NCI-H146 (cell line): ENCODE data around the gene ACSS3.
"Not testable (repeated sequence)": the region's sequence is repeated elsewhere in the genome, so short reads cannot be mapped to it uniquely, and the experiment has no call there.

ENCODE experiments used
- DNase-seq: peaks from one replicate; lab custom pipeline; 2025; lab: John Stamatoyannopoulos, UW

The ACSS3 gene

DNA sequence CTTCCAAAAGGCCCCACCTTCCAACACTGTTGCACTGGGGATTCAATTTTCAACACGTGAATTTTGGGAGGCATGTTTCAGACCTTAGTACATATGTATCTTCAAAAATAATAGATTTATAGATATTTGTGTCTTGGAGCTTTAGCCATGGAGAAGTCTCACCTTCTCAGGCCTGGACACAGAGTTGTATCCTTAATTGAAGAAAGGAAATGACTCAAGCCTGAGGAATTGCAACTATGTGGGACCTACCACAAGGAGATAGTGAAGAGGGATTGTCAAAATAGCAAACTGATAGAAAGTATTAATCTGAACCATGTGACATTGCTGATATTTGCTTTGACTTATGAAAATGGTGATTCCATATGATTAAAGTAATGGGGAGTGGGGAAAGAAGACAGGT, 89.8 kb downstream of the ACSS3 start:
- no peak for DNase-seq

- DNase-seq = no peak
Observed at GRCh38 chr12:81168445-81168844, 90.6 kb downstream of the ACSS3 start.

GRCh38 chr12:81170072-81170471, 92.2 kb downstream of the ACSS3 start:
- no peak for DNase-seq

- no peak for DNase-seq
Observed at GRCh38 chr12:81172851-81173250, 95.0 kb downstream of the ACSS3 start.

DNA sequence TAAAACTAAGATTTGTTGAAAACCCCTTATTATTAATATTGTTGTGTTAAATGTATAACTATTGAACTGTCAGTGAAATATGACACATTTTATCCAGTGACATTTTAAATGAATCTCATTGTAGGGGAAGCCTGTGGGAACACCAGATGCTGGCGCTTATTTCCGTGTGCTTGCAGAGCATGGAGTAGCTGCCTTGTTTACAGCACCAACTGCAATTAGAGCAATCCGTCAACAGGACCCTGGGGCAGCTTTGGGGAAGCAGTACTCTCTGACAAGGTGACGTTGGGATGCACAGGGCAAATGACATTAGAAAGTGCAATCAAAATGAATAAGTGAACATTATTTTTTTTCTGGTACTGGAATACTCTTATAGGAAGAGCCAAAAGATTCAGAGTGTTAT, 96.8 kb downstream of the ACSS3 start:
- no peak for DNase-seq

DNA sequence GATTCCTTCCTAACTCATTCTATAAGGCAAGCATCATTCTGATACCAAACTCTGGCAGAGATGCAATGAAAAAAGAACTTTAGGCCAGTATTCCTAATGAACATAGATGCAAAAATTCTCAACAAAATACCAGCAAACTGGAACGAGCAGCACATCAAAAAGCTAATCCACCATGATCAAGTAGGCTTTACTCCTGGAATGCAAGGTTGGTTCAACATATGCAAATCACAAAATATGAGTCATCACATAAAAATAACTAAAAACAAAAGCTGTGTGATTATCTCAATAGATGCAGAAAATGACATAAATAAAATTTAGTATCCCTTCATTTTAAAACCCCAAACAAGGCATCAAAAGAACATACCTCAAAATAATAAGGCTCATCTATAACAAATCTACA, 98.9 kb downstream of the ACSS3 start:
- DNase-seq = no peak

- no peak for DNase-seq
Observed at GRCh38 chr12:81181691-81182090, 103.8 kb downstream of the ACSS3 start.

DNA sequence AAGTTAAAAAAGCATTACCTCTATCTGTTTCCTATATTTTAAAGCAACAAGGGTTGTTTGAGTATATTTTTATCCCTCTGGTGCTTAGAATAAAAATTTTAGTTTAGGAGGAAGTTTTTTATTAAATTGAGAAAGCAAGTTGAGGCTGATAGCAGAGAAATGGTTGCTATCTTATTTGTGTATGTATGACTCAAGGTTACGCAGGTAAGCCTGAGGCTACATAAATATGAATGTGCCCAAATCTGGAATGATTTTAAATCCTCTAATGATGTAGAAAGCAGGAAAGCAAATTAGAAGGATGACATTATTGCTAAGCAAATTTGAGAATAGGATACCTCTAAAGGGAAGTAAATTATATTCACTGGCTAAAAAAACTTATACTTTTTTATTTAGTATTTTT, 109.8 kb downstream of the ACSS3 start:
- DNase-seq = no peak

DNA sequence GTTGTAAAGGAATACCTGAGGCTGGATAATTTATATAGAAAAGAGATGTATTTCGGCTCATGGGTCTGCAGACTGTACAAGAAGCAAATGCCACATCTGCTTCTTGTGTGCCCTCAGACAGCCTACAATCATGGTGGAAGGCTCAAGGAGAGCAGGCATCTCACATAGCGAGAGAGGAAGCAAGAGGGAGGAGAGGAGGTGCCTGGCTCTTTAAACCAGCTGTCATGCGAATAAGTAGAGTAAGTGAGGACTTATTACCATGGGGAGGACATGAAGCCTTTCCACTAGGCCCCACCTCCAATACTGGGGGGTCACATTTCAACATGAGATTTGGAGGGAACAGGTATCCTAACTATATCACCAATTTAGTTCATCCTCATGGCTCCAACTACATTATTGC, 118.7 kb downstream of the ACSS3 start:
- no peak for DNase-seq

- DNase-seq = not testable (repeated sequence)
Observed at GRCh38 chr12:81200561-81200960, 122.7 kb downstream of the ACSS3 start.

DNA sequence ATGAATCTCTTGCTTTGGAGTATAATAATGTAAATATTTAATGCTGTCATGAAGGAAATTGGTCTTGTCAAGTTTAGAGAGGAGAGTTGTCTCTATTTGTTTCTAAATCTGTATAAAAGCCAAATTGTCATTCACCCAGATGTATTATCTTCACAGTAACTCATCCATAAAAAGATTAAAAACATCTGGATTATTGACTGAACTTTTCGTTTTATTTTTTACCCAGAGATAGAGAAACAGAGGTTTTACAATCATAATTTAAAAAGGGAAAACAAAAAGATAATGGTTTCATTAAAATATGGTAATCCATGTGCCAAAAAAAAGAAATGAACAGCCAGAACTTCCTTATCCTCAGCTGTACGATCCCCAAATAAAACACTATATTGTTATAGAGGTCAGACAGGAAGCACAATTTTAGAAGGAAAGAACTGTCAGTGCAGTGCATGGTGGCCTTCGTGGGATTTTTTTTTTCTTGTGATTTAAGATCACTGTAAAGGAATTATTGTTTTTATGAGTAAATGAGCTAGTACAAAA, 125.9 kb downstream of the ACSS3 start:
- DNase-seq = no peak

DNA sequence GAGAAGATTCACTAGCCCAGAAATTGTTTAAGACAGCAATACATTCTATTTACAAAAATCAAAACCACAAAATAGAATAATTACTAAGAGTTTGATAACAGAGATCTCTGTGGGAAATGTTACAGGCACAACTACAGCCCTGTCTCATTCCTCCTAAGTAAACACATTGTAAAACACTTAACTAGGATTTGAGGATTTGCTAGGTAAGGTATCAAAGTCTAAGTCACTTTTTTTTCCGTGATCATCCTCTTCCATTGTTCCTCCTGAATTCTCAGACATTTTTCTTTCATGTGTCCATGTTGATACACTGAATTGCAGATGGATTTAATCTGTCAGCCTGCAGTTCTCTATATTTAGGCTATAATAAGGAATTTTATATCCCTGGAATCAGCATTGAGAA, 127.5 kb downstream of the ACSS3 start:
- DNase-seq = no peak

DNA sequence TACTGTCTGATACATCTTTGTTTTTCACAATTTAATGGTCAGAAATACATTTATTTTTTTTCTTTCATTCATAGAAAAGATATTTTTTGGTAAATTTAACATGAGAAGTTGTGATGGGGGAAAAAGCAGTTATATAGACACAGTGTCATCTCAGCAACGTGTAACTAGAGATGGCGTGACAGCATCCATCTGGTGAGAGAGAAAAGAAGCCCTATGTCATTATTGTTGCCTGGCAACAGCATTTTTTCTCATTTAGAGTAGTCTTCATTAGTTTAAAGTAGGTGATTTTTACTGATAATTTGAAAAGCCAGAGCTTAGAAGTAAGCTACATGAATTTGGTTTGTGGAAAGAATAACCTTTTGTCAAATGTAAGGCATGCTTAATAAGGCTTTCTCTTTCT, 128.6 kb downstream of the ACSS3 start:
- peak; percentile 90 for DNase-seq

GRCh38 chr12:81207173-81207572, 129.3 kb downstream of the ACSS3 start:
- DNase-seq = peak; percentile 27

DNA sequence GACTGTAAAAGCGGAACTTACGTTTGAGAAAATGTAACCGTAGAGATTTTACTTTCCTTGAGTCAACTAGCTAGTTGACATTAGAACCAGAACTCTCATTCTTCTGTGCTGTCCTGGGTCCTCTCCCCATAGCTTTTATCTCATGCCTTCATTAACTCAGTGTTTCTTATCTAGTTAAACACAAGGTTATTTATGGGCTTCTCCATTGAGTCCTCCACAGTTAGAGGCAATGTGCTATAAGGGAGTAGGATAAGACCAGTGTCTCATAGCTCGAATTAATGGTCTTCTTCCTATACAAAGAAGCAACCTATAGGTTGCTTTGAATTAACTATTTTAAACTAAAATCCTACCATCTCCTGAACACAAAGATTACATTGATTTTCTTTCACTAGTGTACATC, 129.8 kb downstream of the ACSS3 start:
- peak; percentile 55 for DNase-seq

- peak; percentile 76 for DNase-seq
Observed at GRCh38 chr12:81208187-81208911, 130.5 kb downstream of the ACSS3 start.

- peak; percentile 37 for DNase-seq
Observed at GRCh38 chr12:81209012-81209411, 131.1 kb downstream of the ACSS3 start.

GRCh38 chr12:81209772-81210225, 131.9 kb downstream of the ACSS3 start:
- DNase-seq = peak; percentile 91

DNA sequence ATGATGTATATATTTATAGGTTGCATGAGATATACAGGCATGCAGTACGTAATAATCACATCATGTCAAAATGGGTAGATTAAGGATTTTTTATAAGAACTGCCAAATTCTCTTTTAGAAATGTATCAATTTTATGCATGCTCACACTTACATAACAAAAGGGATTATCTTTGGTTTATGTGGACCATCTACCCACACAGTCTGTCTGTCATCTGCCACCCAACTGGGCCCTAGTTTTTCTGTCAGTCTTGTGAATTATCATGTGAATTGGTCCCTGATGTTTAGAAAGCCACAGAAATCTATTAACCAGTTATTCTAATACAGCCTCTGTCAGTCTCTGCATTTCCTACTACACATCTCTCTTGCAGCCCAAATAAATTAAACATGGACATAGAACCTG, 133.4 kb downstream of the ACSS3 start:
- DNase-seq = no peak

DNA sequence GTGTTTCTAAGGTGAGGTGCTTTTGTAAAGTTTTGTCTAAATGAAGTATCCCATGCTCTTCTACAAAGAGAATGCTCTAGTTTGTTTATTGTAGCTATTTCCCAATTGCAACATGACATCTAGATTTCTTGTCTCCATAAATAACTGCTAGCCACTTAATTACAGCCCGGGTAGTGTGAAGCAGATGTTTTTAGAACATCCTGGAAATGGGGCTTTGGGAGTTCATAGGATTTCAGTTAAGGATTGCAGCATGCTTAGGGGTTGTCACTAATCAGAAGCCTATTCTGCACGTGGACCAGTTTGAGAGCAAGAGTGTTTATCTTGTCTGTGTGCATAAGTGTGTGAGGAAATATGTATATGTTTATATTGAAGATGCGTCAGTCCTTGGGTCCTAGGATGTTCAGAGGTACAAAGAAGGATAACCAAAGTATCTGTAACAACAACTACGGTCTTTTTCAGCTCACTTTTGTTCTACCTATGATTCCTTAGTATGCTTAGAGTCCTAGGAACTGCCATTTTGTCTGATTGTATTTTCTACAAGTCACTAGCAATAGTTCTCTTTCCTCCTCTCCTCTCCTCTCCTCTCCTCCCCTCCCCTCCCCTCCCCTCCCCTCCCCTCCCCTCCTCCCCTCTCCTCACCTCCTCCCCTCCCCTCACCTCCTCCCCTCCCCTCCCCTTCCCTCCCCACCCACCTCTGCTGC, 135.3 kb downstream of the ACSS3 start:
- DNase-seq = no peak

DNA sequence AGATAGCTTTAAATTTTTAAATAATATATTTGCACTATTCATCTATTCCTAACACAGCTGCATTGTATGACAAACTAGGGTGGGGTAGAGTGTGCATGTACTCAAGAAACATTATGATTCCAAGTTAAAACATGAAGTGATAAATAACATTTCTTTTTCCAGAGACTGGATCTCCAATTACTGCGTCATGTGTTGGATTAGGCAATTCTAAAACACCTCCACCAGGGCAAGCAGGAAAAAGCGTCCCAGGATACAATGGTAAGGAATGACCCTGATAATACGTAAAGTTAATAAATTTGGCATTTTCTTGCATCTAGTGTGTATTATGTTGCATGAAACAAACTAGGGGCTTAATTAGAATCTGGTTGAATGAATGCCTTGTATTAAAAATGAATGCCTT, 138.9 kb downstream of the ACSS3 start:
- DNase-seq = no peak

DNA sequence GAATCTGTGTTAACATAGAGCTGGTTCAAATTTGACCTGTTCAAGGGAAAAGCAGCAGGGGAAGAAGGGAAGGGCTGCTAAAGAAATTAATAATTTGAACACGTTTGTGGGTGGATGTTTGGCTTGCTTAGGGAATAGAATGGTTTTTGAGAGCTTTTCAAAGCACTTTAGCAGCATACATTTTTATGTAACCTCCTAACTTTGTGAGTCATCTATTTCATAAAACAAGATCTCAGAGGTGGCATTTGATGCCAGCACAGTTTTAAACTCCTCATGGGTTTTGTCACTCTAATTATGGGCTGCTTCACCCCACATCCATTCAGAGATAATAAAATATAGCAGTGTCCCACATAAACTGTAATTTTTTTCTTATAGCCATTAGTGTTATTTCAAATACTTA, 143.8 kb downstream of the ACSS3 start:
- no peak for DNase-seq

- no peak for DNase-seq
Observed at GRCh38 chr12:81222846-81223592, 145.1 kb downstream of the ACSS3 start.
